Posterior cingulate gyrus (tissue), 11 donors: ENCODE data around the gene ABCD3.
"Not testable (repeated sequence)": the region's sequence is repeated elsewhere in the genome, so short reads cannot be mapped to it uniquely, and the experiment has no call there.

ENCODE experiments used
- DNase-seq, 10 donors: peaks; one replicate each; pipeline versions ENCODE4 v3.0.0 to v3.0.0-alpha.2; 2020 to 2021; ENCODE audit warnings: mixed read lengths in 3 of 10
- intact Hi-C: fragments of 100-400 bp; cut with DNase I; formaldehyde crosslinking; loops from one replicate; pipeline ENCODE4 v1.15.1; 2023

The ABCD3 gene

DNA sequence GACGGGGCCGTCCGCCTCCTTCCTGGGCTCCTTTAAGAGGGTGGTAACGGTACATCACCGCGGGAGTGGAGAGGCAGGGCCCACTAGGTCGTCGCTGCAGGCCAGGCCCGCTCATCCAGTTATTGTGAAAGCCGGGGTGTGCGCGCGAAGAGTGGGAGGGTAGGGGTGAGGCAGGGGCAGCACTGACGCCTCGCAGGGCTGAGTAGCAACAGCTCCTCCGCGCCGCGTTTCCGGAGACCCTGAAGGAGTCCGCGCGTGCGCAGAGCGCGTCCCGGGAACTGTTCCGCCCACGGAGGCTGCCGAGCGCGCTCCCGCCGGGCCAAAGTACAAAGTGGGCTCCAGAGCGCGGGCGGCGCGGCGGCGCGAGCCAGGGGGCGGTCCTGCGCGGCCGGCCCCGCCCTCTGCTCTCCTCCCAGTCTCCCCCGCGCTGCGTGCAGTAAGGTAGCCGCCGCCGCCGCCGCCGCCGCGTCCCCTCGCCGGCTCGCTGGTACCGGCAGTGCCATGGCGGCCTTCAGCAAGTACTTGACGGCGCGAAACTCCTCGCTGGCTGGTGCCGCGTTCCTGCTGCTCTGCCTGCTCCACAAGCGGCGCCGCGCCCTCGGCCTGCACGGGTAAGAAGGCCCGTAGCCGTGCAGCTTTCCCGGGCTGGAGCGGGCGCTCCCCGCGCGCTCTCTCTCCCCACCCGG, at the start of gene ABCD3:
Gene ABCD3 (plus strand): TSS at position 412 of the 686 bp plus-strand sequence. CDS start 90 bp downstream, at position 502.
- intact Hi-C loops = loop anchor here (5.0 kb wide), 1 partner anchor 374 kb away; no protein-coding TSS in a partner anchor
- peak; percentile 90 to 99 (median 94) for DNase-seq

GRCh38 chr1:94372771-94373170, 45.4 kb upstream of the ABCD3 start:
- intact Hi-C loops, DNase-seq: not testable (repeated sequence)

- DNase-seq, intact Hi-C loops: not testable (repeated sequence)
Measured at GRCh38 chr1:94373311-94373710, 44.9 kb upstream of the ABCD3 start.

DNA sequence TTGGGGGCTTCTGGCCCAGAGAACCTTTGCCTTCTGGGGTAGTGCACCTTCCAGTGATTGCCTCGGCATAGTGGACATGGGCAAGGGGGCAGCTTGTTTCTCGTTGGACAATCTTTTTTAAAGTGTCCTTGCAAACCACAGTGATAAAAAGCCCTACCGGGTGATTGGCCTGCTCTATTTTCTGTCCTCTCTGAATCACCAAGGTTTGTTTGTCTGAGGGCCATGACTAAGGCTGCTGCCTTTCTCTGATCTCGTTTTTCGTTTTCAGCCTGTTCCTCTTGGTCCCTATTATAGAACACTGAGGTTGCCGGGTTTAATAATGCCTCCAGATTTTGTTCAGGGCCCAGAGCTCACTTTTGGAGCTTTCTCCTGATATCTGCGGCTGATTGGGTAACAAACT, 42.5 kb upstream of the ABCD3 start:
- DNase-seq, intact Hi-C loops: not testable (repeated sequence)

DNA sequence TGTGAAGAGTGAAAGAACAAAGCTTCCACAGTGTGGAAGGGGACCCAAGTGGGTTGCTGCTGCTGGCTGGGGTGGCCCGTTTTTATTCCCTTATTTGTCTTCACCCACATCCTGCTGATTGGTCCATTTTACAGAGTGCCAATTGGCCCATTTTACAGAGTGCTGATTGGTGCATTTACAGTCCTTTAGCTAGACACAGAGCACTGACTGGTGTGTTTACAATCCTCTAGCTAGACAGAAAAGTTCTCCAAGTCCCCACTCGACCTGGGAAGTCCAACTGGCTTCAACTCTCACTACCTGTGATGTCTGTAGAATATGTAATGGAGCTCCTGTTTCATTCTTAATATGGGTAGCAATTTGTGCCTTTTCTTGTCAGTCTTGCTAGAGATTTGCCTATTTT, 39.7 kb upstream of the ABCD3 start:
- DNase-seq, intact Hi-C loops: not testable (repeated sequence)

DNA sequence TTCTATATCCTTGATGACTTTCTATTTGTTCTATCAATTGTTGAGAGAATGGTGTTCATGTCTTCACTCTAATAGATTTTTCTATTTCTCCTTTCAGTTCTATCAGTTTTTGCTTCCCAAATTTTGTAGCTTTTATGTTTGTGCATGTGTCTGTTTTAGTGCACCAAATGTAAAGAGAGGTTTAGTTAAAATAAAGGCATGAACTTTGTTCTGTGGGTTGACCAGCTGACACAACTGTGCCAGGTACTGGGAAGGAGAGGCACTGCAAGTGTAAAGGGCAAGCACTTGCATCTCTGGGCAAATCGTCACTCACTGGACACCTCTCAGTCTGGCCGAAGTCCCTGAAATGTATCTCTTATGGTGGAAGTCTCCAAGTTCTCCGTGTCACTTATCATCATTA, 38.6 kb upstream of the ABCD3 start:
- no peak for DNase-seq
- intact Hi-C loops = no loop called here

DNA sequence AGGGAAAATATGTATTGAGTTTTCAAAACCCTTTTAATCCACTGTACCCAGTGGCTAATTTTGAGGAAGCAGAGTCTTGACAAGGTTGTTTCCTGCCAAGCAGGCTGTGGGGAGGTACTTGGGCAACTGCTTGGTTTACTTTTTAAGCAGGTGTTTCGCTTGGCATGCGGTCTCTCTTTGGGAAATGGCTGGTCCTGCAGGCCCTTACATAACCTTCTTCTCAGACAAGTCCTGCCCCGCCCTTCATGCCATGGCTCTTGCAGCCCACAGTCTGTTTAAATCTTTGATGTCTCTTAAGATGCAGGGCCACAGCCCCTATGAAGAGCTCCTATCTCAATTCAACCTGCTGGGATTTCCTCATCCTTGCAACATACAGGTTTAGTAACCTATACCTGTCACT, 36.0 kb upstream of the ABCD3 start:
- intact Hi-C loops = no loop called here
- no peak for DNase-seq

DNA sequence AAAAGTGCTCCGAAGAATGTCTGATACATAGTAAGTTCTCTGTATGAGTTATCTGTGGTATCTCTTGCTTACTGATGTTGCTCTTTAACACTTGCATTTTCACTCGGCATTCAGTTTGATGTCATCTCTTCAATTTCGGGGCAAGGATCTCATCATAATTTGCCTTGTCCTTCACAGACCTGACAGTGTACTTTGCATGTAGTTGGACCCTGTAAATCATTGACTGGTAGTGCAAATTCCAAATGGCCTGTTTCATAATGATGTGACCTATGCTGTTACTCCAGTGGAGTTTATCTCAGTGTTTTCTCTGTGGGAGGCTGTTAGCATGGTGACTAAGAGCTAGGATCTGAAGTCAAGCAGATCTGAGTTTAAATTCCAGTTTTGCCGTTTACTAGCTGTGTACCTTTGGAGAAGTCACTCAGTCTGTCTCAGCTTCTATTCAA, 34.2 kb upstream of the ABCD3 start:
- intact Hi-C loops = no loop called here
- no peak for DNase-seq

DNA sequence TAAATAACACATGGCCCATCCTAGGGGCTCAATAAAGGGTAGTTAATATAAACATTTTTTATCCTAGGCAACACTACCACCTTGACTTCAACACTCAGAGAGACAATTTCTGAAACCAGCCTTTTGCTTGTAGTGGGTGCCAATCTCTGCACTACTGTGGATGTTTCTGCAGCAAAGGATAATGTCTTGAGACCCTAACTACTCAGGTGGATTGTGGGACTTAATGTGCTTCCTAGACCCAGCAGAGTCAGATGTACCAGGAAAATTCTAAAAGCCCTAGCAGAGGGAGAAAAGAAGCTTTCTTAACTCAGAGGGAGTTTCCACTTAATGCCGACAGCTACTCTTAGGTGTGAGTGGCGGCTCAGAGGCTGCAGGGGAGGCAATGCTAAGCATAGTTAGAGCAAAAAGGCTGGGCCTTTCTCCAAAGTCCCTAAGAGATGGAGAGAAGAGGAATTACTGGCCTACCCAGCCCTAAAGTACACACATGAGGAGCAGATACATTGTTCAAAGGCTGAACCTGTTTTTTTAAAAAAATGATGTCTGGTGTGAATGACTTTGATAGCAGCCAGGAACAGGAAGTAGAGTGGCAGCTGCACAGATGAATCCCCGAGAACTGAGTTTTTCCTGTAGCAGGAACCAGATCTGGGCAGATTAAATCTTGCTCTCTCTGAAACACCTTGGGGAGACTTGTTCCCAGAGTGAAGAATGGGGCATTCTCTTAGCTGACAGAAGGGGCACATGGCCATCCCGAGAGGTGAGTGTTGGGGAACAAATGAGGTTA, 33.5 kb upstream of the ABCD3 start:
- intact Hi-C loops = no loop called here
- no peak for DNase-seq

GRCh38 chr1:94385308-94385929, 32.8 kb upstream of the ABCD3 start:
- DNase-seq = no peak
- intact Hi-C loops = no loop called here

GRCh38 chr1:94389298-94389697, 28.9 kb upstream of the ABCD3 start:
- intact Hi-C loops = no loop called here
- DNase-seq = no peak

GRCh38 chr1:94394247-94394646, 23.9 kb upstream of the ABCD3 start:
- DNase-seq = no peak
- intact Hi-C loops = no loop called here

DNA sequence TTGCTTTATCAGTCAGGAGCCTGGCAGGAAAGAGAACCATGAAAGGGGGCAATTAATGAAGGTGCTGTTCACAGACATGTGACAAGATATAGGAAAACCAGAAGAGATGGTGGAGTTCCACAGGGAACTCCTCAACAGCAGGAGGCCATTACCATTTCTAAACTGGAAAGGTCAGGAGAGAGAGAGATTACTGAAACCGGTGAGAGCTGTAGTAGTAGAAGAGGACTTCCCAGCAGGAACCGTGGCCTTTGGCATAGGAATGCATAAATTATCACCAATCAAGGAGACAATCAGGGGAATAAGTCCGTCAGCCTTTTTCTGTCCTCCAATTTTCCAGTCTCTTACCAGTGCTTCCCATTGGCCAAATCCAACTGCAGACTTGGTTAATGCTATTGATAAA, 23.0 kb upstream of the ABCD3 start:
- intact Hi-C loops = no loop called here
- DNase-seq = no peak

DNA sequence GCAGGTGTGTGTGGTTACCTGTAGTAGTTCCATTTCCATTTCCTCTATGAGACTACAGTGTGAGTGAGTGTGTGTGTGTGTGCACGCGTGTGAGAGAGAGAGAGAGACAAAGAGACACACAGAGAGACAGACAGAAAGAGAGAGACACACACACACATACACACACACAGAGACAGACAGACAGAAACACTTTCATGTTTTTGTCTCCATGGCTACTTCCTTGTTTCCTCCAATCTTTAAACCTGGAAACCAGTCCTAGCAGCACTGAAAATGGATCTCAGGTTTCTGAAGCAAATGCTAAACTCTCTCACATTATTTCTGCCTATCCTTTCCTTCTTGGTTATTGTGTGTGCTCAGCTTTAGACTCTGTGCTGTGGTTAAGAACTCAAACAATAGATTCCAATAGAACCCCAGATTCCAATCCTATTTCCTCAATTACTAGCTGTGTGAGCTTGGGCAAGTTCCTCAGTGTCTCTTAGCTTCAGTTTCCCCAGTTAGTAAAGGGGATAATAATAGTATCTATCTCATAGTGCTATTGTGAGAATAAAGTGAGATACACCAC, 22.4 kb upstream of the ABCD3 start:
- intact Hi-C loops = loop anchor here (1.0 kb wide), 1 partner anchor 67 kb away; no protein-coding TSS in a partner anchor
- DNase-seq = no peak

DNA sequence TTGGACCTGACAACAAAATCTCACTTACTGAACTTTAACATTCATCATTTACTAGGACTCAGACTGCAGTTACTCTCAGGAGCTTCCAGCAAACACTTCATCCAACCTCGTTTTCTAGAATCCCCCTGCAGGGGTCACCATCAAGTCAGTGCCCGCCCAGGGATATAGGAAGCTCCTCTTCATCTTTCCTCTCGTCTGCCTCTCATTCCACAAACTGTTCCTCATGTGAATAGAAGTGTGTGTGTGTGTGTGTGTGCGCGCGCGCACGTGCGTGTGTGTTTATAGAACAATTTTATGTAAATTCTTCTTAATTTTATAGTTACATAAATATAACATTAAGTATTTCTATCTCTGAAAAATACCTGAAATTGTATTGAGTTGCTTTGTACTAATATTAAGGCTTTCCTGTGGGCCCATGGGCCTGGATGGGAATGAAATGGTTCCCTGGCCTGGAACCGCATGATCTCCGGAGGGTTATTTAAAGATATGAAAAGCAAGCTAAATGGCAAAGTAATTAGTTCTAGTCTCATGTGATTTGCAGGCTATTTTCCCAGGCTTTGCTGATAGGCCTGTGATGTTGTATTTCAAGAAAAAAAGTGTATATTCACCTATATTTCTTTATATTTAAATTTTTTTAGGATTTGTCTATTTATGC, 21.7 kb upstream of the ABCD3 start:
- peak in 4 of 10 donors; percentile 3 to 51 (median 20) for DNase-seq
- intact Hi-C loops = loop anchor here (1.0 kb wide), 1 partner anchor 67 kb away; no protein-coding TSS in a partner anchor

DNA sequence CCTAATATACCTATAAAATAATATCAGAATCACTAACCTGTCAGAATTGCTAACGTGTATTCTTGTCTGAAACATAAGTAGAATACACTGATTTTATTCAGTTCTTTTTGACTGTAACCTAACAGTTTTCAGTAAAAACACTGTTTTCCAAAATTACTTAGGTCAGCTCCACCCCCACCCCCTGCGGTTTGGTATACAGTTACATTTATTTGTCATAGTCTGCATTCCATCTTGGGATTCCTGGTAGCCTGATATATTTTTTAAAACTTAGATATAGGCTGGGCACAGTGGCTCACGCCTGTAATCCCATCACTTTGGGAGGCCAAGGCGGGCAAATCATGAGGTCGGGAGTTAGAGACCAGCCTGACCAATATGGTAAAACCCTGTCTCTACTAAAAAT, 19.8 kb upstream of the ABCD3 start:
- DNase-seq = no peak
- intact Hi-C loops = no loop called here

DNA sequence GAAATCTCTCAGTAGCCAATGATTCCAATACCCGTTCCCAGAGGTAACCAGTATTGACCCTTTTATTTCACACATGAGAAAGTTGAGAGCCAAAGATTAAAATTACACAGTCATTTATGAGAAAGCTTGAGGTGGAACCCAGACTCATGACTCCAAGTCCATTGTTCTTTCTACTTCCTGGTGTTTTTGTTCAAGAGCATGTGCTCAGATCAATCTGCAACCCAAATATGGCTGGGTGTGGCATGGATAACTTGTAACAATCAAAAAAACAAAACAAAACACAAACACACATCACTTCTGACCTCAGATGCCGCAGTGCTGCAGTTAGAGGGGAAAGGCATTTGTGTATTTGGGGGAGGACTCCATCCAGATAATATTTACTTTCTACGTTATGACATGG, 18.7 kb upstream of the ABCD3 start:
- intact Hi-C loops = no loop called here
- no peak for DNase-seq

- intact Hi-C loops = no loop called here
- DNase-seq = no peak
Measured at GRCh38 chr1:94401206-94401605, 17.0 kb upstream of the ABCD3 start.

- intact Hi-C loops = no loop called here
Measured at GRCh38 chr1:94406446-94406845, 11.7 kb upstream of the ABCD3 start.

DNA sequence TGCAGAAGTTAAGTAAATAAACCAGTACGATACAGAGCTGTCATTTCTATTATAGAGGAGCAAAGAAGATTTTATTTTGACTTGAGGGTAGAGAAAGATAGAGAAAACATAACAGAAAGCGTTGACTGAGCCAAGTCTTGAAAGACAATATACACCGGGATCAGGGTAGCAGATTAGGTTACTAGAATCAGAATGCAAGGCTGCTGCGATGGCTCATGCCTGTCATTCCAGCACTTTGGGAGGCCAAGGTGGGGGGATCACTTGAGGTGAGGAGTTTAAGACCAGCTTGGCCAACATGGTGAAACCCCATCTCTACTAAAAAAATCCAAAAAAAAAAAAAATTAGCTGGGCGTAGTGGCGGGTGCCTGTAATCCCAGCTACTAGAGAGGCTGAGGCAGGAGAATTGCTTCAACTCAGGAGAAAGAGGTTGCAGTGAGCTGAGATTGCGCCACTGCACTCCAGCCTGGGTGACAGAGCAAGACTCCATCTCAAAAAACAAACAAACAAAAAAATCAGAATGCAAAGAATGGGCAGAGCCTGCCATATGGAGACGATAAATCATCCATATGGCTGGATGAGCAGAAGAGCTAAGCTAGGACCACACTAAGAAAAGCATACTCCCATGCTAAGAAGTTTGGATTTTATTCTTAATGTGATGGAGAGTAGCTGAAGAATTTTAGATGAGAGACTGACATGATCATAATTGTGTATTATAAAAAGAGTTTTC, 9.9 kb upstream of the ABCD3 start:
- no peak for DNase-seq
- intact Hi-C loops = no loop called here

More at GRCh38 chr1:94406446-94406845, 11.7 kb upstream of the ABCD3 start:
- DNase-seq = no peak
